ENCODE results near the gene GAS1.

The GAS1 gene

GRCh38 chr9:86955561-86955960 lies 8.3 kb upstream of the GAS1 start:
- H3K27ac ChIP-seq (ENCODE audit: low read depth, low read length): no peak overlapping the region
- no peaks in the 10 kb centered on the region for H3K4me1 ChIP-seq (ENCODE audit: control insufficient read depth, insufficient read depth, low read length)
- no peak overlapping the region for H3K4me3 ChIP-seq (ENCODE audit: low read length)
- H3K36me3 ChIP-seq (ENCODE audit: control insufficient read depth, insufficient read depth, low read length): no peaks in the 10 kb centered on the region
- no peaks in the 10 kb centered on the region for H3K27me3 ChIP-seq (ENCODE audit: control insufficient read depth, insufficient read depth, low read length)
- no peak overlapping the region for H3K9ac ChIP-seq (ENCODE audit: low read length)

- H3K9ac ChIP-seq (ENCODE audit: low read length): no peak overlapping the region
- H3K27me3 ChIP-seq (ENCODE audit: control insufficient read depth, insufficient read depth, low read length): no peaks in the 10 kb centered on the region
- no peak overlapping the region for H3K4me3 ChIP-seq (ENCODE audit: low read length)
- no peaks in the 10 kb centered on the region for H3K36me3 ChIP-seq (ENCODE audit: control insufficient read depth, insufficient read depth, low read length)
- H3K4me1 ChIP-seq (ENCODE audit: control insufficient read depth, insufficient read depth, low read length): no peaks in the 10 kb centered on the region
- H3K27ac ChIP-seq (ENCODE audit: low read depth, low read length): no peak overlapping the region
Measured at GRCh38 chr9:86955042-86955441, 7.7 kb upstream of the GAS1 start.

GRCh38 chr9:86953181-86953580 lies 5.9 kb upstream of the GAS1 start:
- no peak overlapping the region for H3K27ac ChIP-seq (ENCODE audit: low read depth, low read length)
- H3K4me1 ChIP-seq (ENCODE audit: control insufficient read depth, insufficient read depth, low read length): peaks cover 3% of the 10 kb centered on the region
- H3K4me3 ChIP-seq (ENCODE audit: low read length): no peak overlapping the region
- H3K9ac ChIP-seq (ENCODE audit: low read length): no peak overlapping the region
- no peaks in the 10 kb centered on the region for H3K36me3 ChIP-seq (ENCODE audit: control insufficient read depth, insufficient read depth, low read length)
- no peaks in the 10 kb centered on the region for H3K27me3 ChIP-seq (ENCODE audit: control insufficient read depth, insufficient read depth, low read length)

GRCh38 chr9:86948074-86948929 lies 996 bp upstream of the GAS1 start:
- H3K36me3 ChIP-seq (ENCODE audit: control insufficient read depth, insufficient read depth, low read length): no peaks in the 10 kb centered on the region
- H3K27ac ChIP-seq (ENCODE audit: low read depth, low read length): peak overlapping the region; percentile 88
- peak overlapping the region; percentile 78 for H3K4me3 ChIP-seq (ENCODE audit: low read length)
- H3K27me3 ChIP-seq (ENCODE audit: control insufficient read depth, insufficient read depth, low read length): no peaks in the 10 kb centered on the region
- peaks cover 3% of the 10 kb centered on the region for H3K4me1 ChIP-seq (ENCODE audit: control insufficient read depth, insufficient read depth, low read length)
- no peak overlapping the region for H3K9ac ChIP-seq (ENCODE audit: low read length)

GRCh38 chr9:86946201-86947145 lies 833 bp downstream of the GAS1 start:
- Histone ChIP-seq H3K4me1 (ENCODE audit: control insufficient read depth, insufficient read depth, low read length) (peaks cover 6% of the 10 kb centered on the region), H3K27ac (ENCODE audit: low read depth, low read length) (peak overlapping the region; percentile 98), H3K27me3 (ENCODE audit: control insufficient read depth, insufficient read depth, low read length) (no peaks in the 10 kb centered on the region), H3K4me3 (ENCODE audit: low read length) (peak overlapping the region; percentile 91), H3K9ac (ENCODE audit: low read length) (peak overlapping the region; percentile 69), H3K36me3 (ENCODE audit: control insufficient read depth, insufficient read depth, low read length) (no peaks in the 10 kb centered on the region)

GRCh38 chr9:86945728-86946200 lies 1.5 kb downstream of the GAS1 start:
- Histone ChIP-seq H3K4me1 (ENCODE audit: control insufficient read depth, insufficient read depth, low read length) (peaks cover 6% of the 10 kb centered on the region), H3K27ac (ENCODE audit: low read depth, low read length) (peak overlapping the region; percentile 98), H3K27me3 (ENCODE audit: control insufficient read depth, insufficient read depth, low read length) (no peaks in the 10 kb centered on the region), H3K9ac (ENCODE audit: low read length) (peak overlapping the region; percentile 57), H3K36me3 (ENCODE audit: control insufficient read depth, insufficient read depth, low read length) (no peaks in the 10 kb centered on the region), H3K4me3 (ENCODE audit: low read length) (peak overlapping the region; percentile 91)

GRCh38 chr9:86944796-86945727 lies 2.2 kb downstream of the GAS1 start:
- Histone ChIP-seq H3K4me3 (ENCODE audit: low read length) (peak overlapping the region; percentile 91), H3K27ac (ENCODE audit: low read depth, low read length) (peak overlapping the region; percentile 98), H3K27me3 (ENCODE audit: control insufficient read depth, insufficient read depth, low read length) (no peaks in the 10 kb centered on the region), H3K36me3 (ENCODE audit: control insufficient read depth, insufficient read depth, low read length) (no peaks in the 10 kb centered on the region), H3K9ac (ENCODE audit: low read length) (peak overlapping the region; percentile 75), H3K4me1 (ENCODE audit: control insufficient read depth, insufficient read depth, low read length) (peaks cover 6% of the 10 kb centered on the region)

GRCh38 chr9:86943201-86944113 lies 3.8 kb downstream of the GAS1 start:
- H3K36me3 ChIP-seq (ENCODE audit: control insufficient read depth, insufficient read depth, low read length): no peaks in the 10 kb centered on the region
- peak overlapping the region; percentile 19 for H3K27ac ChIP-seq (ENCODE audit: low read depth, low read length)
- H3K4me1 ChIP-seq (ENCODE audit: control insufficient read depth, insufficient read depth, low read length): peaks cover 4% of the 10 kb centered on the region
- no peak overlapping the region for H3K9ac ChIP-seq (ENCODE audit: low read length)
- peak overlapping the region; percentile 3 for H3K4me3 ChIP-seq (ENCODE audit: low read length)
- no peaks in the 10 kb centered on the region for H3K27me3 ChIP-seq (ENCODE audit: control insufficient read depth, insufficient read depth, low read length)

- Histone ChIP-seq H3K4me1 (ENCODE audit: control insufficient read depth, insufficient read depth, low read length) (peaks cover 4% of the 10 kb centered on the region), H3K27me3 (ENCODE audit: control insufficient read depth, insufficient read depth, low read length) (no peaks in the 10 kb centered on the region), H3K4me3 (ENCODE audit: low read length) (no peak overlapping the region), H3K27ac (ENCODE audit: low read depth, low read length) (peak overlapping the region; percentile 33), H3K9ac (ENCODE audit: low read length) (no peak overlapping the region), H3K36me3 (ENCODE audit: control insufficient read depth, insufficient read depth, low read length) (no peaks in the 10 kb centered on the region)
Measured at GRCh38 chr9:86942281-86943200, 4.8 kb downstream of the GAS1 start.

GRCh38 chr9:86941197-86941596 lies 6.1 kb downstream of the GAS1 start:
- peaks cover 4% of the 10 kb centered on the region for H3K4me1 ChIP-seq (ENCODE audit: control insufficient read depth, insufficient read depth, low read length)
- H3K27ac ChIP-seq (ENCODE audit: low read depth, low read length): no peak overlapping the region
- no peaks in the 10 kb centered on the region for H3K27me3 ChIP-seq (ENCODE audit: control insufficient read depth, insufficient read depth, low read length)
- no peaks in the 10 kb centered on the region for H3K36me3 ChIP-seq (ENCODE audit: control insufficient read depth, insufficient read depth, low read length)
- no peak overlapping the region for H3K9ac ChIP-seq (ENCODE audit: low read length)
- H3K4me3 ChIP-seq (ENCODE audit: low read length): no peak overlapping the region

All from rectal smooth muscle tissue (tissue), 1 donor.